B cell (primary cell): Measurements from ENCODE around the gene CYTH3.

Experiments used
- CTCF ChIP-seq: fragments of 200-600 bp; IDR thresholded peaks from one replicate; pipeline ENCODE4 v1.8.0; 2022; ENCODE audit warnings: antibody characterized with exemption, mild to moderate bottlenecking
- EZH2 ChIP-seq: IDR thresholded peaks from 2 replicates; pipeline ENCODE4 v1.6.1; 2012; ENCODE audit warnings: borderline replicate concordance, low read depth, mild to moderate bottlenecking, moderate library complexity, low read length; ENCODE audit not compliant: insufficient read depth, poor library complexity, severe bottlenecking

GRCh38 chr7:6310271-6310993 lies 38.0 kb upstream of the CYTH3 start:
- TF ChIP-seq CTCF (no peak), EZH2 (no peak)
